NCI-H748 treated with DMSO at 0.1 percent for 48 hours (cell line): Measurements from ENCODE around the gene CCR7.

Experiments used
- DNase-seq: peaks from one replicate; lab custom pipeline; 2025; lab: John Stamatoyannopoulos, UW

CCR7 gene

GRCh38 chr17:40561294-40561870 is 3.9 kb downstream of the CCR7 start:
- no peak for DNase-seq

DNA sequence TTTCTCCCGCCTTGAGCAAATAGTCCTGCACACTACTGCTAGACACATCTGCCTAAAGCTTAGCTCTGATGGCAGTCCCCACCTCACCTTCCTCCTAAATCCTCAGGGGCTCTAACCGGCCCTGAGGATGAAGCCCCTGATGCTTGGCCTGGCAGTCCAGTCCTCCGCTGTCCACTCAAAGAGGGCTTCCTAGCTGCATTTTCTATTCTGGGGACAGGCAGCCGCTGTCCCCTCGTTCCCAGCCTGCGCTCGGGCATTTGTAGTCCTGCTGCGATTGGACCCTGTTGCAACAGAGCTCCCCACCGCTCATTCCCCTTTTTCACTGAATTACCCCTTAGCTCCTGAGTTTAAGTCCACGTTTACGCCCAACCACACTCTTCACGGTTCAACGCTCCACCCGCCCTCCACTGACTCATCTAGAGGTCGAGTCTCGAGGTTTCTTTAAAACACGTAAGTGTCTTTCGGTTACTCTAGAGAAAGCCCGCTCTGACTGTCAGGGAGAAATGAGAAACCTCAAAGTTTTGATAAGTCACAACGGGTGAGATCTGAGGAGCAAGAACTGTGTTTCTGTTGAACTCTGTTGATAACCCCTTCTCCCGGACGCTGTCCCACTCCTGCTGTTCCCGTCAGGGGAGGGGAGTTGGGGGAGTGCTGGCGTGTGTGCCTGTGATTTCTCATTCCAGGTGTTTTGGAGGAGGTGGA is 4.5 kb downstream of the CCR7 start:
- no peak for DNase-seq

GRCh38 chr17:40559954-40560591 is 5.2 kb downstream of the CCR7 start:
- peak; percentile 64 for DNase-seq

DNA sequence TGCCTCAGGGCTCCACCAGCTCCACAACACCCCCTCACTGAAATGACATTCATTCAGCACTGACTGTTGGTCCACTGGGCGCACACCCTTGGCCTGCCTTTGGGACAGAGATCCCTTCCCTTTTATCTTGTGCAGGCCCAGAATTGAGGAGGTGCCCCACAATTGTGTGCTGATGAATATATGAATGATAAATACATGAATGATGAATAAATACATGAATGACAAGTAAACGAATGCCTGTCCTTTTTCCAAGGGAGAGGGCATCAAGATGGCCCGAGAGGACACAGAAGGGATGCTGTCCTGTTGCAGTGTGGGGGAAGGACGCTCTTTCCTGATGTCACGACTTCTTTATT is 5.7 kb downstream of the CCR7 start:
- DNase-seq: no peak

- no peak for DNase-seq
Measured at GRCh38 chr17:40558890-40559563, 6.2 kb downstream of the CCR7 start.

DNA sequence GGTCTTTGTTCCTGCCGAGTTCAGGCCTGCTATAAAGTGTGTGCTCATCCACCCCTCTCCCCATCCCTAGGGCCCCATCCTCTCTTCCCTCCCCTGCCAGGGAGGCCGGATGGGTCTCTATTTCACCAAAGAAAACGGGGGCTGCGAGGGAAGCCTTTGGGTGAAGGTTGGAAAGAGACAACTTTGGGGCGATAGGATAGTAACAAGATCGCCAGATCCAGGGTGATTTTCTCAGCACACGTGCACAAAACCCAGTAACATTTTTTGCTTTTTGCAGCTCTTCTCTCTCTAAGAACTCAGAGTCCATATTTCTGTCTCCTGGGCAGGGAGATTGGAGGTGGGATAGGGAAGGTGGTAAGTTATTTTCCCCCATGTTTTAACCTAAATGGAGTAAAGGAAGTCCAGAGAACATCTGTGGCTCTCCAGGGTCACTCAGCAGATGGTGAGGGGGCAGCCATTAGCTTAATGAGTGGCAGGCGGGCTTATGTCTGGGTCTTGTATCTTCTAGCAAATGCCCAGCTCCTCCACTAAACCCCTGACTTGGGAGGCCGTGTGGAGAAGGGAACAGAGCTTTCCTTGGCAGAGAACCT is 6.9 kb downstream of the CCR7 start:
- DNase-seq: no peak

GRCh38 chr17:40557531-40558299 is 7.6 kb downstream of the CCR7 start:
- DNase-seq: no peak

DNA sequence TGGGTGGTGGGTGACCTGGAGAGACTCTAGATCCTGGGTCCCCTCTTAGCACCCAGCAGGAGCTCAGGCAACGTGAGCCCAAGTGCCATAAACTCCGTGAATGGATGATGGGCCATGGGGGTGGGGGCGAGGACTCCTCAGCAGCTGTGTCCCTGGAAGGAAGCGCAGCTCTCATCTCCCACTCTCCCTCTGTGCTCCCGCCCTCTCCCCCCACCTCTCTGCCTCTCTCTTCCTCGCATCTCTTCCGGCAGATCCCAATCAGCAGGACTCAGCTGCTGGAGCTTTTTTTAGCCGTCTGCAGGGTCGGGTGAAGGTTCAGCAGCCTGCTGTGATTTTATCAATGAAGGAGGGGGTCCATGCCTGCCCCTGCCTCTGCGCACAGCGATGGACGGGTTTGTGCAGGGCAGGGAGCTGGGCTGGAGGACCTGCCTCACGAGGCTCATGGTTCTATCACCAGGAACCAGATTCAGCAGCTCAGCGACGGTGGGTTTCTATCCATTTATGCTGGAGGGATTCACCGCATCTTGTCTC is 8.3 kb downstream of the CCR7 start:
- no peak for DNase-seq

DNA sequence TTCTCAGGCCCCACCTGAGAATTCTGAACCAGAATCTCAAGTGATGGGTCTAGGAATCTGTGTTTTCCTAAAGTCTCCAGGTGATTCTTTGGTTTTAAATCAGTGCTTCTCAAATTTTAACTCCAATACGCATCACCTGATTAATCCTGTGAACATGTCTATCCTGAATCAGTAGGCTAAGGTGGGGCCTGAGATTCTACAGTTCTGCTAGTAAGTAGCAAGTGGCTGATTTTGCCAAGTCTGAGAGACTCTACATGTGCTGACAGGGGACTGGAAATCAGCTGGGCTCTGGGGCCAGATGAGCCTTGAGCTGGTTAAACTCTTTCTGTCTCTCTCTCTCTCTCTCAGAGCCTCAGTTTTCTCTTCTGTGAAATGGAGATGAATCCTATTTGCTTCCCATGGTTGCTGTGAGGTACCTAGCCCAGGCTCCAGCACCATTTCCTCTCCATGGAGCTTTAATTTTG is 9.0 kb downstream of the CCR7 start:
- no peak for DNase-seq

DNA sequence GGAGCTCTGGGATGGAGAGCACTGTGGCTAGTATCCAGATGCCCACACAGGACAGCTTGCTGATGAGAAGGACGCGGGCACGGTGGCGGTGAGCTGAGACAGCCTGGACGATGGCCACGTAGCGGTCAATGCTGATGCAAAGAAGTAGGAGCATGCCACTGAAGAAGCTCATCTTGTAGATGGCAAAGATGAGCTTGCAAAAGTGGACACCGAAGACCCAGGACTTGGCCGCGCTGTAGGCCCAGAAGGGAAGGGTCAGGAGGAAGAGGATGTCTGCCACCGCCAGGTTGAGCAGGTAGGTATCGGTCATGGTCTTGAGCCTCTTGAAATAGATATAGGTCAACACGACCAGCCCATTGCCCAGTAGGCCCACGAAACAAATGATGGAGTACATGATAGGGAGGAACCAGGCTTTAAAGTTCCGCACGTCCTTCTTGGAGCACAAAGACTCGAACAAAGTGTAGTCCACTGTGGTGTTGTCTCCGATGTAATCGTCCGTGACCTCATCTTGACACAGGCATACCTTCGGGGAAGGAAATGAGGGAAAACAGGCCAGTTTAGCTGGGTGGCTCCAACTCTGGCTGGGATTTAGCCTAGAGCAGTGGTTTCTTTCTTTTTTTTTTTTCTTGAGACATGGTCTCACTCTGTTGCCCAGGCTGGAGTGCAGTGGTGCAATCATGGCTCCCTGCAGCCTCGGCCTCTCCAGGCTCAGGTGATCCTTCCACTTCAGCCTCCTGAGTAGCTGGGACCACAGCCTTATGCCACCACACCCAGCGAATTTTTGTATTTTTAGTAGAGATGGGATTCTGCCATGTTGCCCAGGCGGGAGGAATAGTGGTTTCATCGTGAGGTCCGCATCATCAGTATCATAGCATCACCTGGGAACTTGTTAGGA is 9.7 kb downstream of the CCR7 start:
- DNase-seq: no peak

DNA sequence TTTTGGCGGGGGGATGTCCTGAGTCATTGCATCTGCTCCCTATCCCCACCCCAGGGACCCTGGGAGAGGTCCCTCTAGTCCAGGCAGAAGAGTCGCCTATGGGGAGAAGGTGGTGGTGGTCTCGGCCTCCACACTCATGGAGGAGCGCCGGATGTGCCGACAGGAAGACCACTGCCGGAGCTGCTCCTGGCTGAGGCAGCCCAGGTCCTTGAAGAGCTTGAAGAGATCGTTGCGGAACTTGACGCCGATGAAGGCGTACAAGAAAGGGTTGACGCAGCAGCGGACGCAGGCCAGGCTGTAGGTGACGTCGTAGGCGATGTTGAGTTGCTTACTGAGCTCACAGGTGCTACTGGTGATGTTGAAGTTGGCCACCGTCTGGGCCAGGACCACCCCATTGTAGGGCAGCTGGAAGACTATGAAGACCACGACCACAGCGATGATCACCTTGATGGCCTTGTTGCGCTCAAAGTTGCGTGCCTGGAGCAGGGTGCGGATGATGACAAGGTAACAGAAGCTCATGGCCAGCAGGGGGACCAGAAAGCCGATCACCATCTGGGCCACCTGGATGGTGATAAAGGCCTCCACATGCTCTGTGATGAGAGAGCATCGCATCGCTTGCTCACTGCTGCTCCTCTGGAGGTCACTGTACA is 10.5 kb downstream of the CCR7 start:
- no peak for DNase-seq

- no peak for DNase-seq
Measured at GRCh38 chr17:40553694-40554534, 11.4 kb downstream of the CCR7 start.

- no peak for DNase-seq
Measured at GRCh38 chr17:40552806-40553693, 12.2 kb downstream of the CCR7 start.

DNA sequence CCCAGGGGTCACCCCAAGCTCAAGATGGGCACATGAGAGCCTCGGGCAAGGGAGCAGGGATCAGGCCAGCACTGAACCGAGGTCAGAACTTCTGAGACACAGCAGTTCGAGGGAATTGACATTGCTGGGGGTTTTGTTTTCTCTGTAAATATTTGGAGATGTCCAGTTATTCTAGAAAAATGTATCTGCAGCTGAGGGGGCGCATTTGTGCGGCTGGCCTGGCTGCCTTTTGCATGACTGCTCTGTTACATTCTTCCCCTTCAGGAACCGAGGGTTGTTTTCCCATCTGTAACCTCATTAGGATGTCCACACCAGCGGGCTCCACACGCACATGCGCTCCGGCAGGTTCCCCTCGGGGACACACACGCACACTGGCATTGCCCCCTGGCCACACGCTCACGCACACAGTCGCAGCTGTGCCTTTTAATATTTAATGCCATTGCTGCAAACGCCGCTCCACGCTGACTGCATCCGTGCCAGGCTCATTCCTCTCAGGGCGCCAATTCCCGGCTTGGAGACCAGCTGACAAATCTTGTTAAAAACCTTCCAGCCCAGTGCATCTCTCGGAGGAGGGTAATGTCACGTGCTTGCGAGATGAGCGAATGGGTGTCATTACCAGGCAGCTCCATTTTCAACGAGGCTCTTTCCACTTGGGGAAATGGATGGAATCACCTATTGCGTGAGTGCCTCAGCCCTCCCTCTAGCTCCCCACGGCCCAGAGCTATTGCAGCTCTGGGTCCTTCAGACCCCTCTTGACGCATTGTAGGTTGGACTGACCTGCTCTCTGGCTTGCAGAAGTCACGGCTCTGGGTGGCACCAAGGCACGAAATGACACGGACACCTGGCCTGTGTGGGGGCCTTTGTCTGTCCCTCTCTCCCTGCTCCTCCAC is 13.1 kb downstream of the CCR7 start:
- DNase-seq: no peak

GRCh38 chr17:40551091-40551878 is 14.0 kb downstream of the CCR7 start:
- DNase-seq: no peak

- DNase-seq: no peak
Measured at GRCh38 chr17:40550608-40551007, 14.7 kb downstream of the CCR7 start.
